ENCODE data around the gene R3HDM4. TPM values are rescaled to one million over a fixed set of nuclear protein-coding genes. Genes with fewer than 3 reads are reported as not detected.
"Not testable (repeated sequence)": the region's sequence is repeated elsewhere in the genome, so short reads cannot be mapped to it uniquely, and the experiment has no call there.

R3HDM4 gene
- total RNA-seq, 1 donor from 2014 or later = 29.4 TPM

GRCh38 chr19:861756-862580 is 51.1 kb downstream of the R3HDM4 start:
- peak in 1 of 2 donors; percentile 37 for DNase-seq (ENCODE audit: low read depth in 2 of 2)

DNA sequence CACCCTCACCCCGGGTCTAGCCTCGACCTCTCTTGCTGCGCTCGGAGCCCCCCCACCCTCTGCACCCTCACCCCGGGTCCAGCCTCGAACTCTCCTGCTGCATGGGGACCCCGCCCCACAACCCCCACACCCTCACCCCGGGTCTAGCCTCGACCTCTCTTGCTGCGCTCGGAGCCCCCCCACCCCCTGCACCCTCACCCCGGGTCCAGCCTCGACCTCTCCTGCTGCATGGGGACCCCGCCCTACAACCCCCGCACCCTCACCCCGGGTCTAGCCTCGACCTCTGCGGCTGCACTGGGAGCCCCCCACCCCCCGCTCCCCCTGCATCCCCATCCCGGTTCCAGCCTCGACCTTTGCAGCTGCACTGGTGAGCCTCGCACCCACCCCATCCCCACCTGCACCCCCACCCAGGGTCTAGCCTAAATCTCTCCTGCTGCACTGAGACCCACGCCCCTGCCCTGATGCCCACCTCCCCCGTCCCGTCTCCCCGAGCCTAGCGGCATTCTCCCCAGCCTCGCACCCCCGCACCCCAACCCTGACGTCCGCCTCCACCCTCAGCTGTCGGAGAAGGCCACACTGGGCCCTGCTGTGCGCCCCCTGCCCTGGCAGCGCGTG is 51.8 kb downstream of the R3HDM4 start:
- no peak for DNase-seq (ENCODE audit: low read depth in 2 of 2)

DNA sequence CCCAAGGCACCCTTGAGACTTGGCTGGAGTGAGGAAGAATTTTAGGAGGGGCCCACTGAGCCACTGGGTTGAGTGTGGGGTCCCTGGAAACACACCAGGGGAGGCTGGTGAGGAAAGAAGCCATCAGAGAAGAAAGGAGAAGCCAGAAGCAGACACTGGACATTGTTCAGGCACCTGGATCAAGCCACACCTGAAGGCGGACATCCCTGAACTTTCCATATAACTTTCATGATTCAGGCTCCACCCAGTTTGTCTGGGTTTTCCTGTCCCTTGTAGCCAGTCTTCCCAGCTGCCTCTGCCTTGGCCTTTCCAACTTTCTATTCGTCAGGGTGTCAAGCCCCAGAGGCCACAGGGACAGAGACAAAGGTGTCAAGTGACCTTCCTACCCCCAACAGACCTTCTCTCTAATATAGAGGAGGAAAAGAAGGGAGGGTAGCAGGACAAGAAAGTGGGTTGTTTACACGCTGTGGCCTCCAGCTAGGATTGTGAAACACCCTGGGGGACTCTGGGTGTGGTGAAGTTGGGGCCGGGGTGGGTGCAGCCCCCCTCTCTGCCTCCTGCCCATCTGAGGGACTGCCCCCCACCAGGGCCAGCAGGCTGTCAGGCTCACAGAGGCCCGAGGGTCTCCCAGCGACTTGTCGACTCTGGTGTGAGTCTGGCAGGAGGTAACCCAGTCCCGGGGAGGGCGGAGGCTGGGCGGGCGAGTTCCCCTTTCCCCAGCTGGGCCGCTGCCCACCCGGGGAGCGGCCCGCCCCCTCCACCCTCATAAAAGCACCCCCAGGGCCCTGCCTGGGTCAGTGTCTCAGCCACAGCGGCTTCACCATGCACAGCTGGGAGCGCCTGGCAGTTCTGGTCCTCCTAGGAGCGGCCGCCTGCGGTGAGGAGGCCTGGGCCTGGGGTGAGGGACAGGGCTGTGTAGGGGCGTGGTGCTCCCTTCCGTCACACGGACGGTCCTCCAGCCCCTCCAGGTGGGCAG is 53.9 kb downstream of the R3HDM4 start, which contains the start of gene CFD:
CFD (plus strand) TSS at position 797 of the 976 bp plus-strand sequence; CDS start at position 823, 26 bp downstream.
- no peak for DNase-seq (ENCODE audit: low read depth in 2 of 2)

DNA sequence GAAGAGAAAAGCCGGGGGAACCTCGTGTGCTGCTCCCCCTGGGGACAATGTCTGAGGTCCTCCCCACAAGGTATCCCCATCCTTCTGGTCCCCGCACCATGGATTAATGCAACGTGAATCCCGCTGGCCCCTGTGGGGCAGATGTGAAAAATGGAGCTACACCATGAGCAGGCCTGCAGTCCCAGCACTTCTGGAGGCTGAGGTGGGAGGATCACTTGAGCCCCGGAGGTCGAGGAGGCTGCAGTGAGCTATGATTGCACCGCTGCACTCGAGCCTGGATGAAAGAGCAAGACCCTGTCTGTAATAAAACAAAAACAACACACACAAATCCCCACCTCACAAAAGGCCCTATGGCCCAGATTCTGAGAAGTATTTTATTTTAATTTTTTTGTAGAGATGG is 54.7 kb downstream of the R3HDM4 start:
- no peak for DNase-seq (ENCODE audit: low read depth in 2 of 2)

DNA sequence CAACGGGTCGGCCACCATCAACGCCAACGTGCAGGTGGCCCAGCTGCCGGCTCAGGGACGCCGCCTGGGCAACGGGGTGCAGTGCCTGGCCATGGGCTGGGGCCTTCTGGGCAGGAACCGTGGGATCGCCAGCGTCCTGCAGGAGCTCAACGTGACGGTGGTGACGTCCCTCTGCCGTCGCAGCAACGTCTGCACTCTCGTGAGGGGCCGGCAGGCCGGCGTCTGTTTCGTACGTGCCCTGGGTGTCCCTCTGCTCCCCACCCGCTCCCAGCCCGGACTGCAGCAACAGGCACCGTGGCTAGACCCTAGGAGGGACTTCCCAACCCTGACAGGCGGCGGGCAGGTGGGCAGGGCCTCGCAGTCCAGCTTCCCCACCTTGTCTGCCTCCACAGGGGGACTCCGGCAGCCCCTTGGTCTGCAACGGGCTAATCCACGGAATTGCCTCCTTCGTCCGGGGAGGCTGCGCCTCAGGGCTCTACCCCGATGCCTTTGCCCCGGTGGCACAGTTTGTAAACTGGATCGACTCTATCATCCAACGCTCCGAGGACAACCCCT is 57.4 kb downstream of the R3HDM4 start:
- no peak for DNase-seq (ENCODE audit: low read depth in 2 of 2)

- no peak for DNase-seq (ENCODE audit: low read depth in 2 of 2)
Measured at GRCh38 chr19:855142-855541, 57.9 kb downstream of the R3HDM4 start.

DNA sequence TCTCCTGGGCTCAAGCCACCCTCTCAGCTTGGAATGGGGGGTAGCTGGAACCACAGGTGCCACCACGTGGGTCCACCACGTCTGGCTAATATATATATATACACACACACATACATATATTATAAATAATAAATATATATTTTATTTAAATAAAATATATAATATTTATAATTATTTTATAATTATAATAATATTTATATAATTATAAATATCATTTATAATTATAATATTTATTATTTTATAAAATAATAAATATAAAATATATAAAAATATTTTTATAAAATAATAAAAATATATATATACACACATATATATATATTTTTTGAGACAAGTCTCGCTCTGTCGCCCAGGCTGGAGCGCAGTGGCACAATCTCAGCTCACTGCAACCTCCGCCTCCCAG is 58.5 kb downstream of the R3HDM4 start:
- DNase-seq (ENCODE audit: low read depth in 2 of 2) = no peak

- DNase-seq (ENCODE audit: low read depth in 2 of 2) = not testable (repeated sequence)
Measured at GRCh38 chr19:853614-854220, 59.3 kb downstream of the R3HDM4 start.

- DNase-seq (ENCODE audit: low read depth in 2 of 2) = no peak
Measured at GRCh38 chr19:853014-853585, 59.9 kb downstream of the R3HDM4 start.

DNA sequence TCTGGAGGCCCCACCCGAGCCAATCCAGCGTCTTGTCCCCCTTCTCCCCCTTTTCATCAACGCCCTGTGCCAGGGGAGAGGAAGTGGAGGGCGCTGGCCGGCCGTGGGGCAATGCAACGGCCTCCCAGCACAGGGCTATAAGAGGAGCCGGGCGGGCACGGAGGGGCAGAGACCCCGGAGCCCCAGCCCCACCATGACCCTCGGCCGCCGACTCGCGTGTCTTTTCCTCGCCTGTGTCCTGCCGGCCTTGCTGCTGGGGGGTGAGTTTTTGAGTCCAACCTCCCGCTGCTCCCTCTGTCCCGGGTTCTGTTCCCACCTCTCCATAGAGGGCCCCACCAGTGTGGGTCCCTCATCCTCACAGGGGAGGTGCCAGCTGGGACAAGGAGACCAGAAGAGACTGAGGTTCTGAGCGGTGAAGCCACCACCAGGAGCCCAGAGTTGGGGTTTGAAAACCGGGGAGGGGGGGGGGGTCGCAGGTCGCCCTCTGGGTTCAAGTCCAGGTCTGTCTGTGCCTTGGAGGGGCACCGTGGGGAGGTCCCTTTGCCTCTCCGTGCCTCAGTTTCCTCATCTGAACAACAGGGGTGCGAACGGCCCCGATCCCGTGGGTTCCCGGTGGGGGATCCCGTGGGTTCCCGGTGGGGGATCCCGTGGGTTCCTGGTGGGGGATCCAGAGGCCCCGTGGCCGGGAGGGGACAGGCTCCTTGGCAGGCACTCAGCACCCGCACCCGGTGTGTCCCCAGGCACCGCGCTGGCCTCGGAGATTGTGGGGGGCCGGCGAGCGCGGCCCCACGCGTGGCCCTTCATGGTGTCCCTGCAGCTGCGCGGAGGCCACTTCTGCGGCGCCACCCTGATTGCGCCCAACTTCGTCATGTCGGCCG is 60.6 kb downstream of the R3HDM4 start, which contains the start of gene ELANE:
ELANE (plus strand) TSS at position 168 of the 878 bp plus-strand sequence; CDS start at position 194, 26 bp downstream.
- no peak for DNase-seq (ENCODE audit: low read depth in 2 of 2)

DNA sequence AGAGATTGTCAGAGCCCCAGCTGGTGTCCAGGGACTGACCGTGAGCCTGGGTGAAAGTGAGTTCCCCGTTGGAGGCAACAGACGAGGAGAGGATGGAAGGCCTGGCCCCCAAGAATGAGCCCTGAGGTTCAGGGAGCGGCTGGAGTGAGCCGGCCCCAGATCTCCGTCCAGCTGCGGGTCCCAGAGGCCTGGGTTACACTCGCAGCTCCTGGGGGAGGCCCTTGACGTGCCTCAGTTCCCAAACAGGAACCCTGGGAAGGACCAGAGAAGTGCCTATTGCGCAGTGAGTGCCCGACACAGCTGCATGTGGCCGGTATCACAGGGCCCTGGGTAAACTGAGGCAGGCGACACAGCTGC is 62.1 kb downstream of the R3HDM4 start:
- DNase-seq (ENCODE audit: low read depth in 2 of 2) = no peak

DNA sequence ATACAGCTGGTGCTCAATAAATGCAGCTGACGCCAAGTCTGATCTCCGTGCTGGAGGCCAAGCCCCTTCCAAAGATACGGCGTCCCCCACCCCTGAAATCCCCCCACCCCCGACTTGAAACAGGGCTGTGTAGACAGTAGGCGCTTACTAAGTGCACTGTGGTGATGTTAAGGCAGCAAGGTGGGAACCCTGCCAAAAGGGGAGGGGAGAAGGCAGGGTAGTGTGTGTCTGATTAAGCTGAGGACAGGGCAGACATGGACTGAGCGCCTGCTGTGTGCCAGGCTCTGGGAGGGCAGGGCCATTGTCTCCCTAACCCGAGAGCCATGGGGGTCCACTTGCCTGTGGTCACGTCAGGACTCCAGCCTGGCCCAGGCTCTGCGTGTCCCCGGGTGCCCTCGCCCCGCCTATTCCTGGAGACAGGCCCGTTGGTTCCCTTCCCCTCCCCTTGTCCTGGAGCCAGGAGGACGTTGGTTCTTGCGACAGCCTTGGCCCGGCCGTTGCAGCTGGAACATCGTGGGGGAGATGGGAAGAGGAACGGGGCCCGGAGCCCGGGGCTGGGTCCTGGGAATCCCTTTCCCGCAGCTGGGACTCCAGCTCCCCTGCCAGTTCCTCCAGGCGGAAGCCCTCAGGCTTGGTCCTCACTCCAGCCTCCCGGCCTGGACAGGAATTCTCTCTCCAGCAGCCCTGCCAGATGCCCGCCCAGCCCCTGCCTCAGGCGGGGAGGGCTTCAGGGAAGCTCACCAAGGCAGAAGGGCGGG is 62.6 kb downstream of the R3HDM4 start:
- DNase-seq (ENCODE audit: low read depth in 2 of 2) = no peak

DNA sequence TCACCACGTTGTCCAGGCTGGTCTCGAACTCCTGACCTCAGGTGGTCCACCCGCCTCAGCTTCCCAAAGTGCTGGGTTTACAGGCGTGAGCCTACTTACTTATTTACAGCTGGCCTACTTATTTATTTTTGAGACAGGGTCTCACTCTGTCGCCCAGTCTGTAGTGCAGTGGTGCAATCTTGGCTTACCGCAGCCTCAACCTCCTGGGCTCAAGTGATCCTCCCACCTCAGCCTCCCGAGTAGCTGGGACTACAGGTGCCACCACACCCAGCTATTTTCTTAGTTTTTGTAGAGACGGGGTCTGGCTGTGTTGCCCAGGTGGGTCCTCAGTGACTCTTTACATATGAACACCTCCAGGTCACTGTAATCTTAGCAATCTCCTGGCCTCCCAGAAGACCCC is 63.8 kb downstream of the R3HDM4 start:
- DNase-seq (ENCODE audit: low read depth in 2 of 2) = not testable (repeated sequence)

- DNase-seq (ENCODE audit: low read depth in 2 of 2) = no peak
Measured at GRCh38 chr19:848386-848921, 64.6 kb downstream of the R3HDM4 start.

Measured in dermis microvascular lymphatic vessel endothelial cell (primary cell).